ENCODE measurements around the gene SUGCT. TPM values are rescaled to one million over a fixed set of nuclear protein-coding genes. Genes with fewer than 3 reads are reported as not detected.

Gene SUGCT
- total RNA-seq, 1 experiment from 2014 or later = 4.6 TPM

DNA sequence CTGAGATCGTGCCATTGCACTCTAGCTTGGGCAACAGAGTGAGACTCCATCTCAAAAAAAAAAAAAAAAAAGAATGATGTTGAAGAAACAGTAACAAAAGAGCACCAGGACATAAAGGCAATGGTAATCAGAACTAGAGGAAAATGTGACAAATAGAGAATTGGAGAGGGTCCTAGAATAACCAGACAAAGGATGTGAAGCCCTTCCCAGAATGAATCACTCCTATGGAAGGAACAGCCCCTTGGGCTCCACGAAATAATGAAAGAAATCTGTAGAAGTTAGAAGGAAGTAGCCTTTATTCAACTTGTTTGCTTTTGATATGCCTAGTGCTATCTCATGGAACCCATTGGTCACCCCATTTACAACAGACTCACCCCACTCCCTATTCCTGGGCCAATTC, 169.2 kb downstream of the SUGCT start (continued):
- TF ChIP-seq ZNF232 (CRISPR knock-in tag; IDR thresholded peaks at IDR 0.05) = no peak
- TF ChIP-seq ZNF263 (CRISPR knock-in tag; IDR thresholded peaks at IDR 0.05; ENCODE audit: low read depth) = no peak
- no peak for TF ChIP-seq ATF3 (CRISPR knock-in tag; conservative IDR thresholded peaks at IDR 0.05)
- no peak for TF ChIP-seq ESRRA (CRISPR knock-in tag; IDR thresholded peaks at IDR 0.05; ENCODE audit: borderline replicate concordance)
- TF ChIP-seq, protein P1, sequence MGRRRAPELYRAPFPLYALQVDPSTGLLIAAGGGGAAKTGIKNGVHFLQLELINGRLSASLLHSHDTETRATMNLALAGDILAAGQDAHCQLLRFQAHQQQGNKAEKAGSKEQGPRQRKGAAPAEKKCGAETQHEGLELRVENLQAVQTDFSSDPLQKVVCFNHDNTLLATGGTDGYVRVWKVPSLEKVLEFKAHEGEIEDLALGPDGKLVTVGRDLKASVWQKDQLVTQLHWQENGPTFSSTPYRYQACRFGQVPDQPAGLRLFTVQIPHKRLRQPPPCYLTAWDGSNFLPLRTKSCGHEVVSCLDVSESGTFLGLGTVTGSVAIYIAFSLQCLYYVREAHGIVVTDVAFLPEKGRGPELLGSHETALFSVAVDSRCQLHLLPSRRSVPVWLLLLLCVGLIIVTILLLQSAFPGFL (CRISPR knock-in tag; IDR thresholded peaks at IDR 0.05; ENCODE audit: borderline replicate concordance) = no peak
- TF ChIP-seq, protein P2, sequence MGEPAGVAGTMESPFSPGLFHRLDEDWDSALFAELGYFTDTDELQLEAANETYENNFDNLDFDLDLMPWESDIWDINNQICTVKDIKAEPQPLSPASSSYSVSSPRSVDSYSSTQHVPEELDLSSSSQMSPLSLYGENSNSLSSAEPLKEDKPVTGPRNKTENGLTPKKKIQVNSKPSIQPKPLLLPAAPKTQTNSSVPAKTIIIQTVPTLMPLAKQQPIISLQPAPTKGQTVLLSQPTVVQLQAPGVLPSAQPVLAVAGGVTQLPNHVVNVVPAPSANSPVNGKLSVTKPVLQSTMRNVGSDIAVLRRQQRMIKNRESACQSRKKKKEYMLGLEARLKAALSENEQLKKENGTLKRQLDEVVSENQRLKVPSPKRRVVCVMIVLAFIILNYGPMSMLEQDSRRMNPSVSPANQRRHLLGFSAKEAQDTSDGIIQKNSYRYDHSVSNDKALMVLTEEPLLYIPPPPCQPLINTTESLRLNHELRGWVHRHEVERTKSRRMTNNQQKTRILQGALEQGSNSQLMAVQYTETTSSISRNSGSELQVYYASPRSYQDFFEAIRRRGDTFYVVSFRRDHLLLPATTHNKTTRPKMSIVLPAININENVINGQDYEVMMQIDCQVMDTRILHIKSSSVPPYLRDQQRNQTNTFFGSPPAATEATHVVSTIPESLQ (CRISPR knock-in tag; IDR thresholded peaks at IDR 0.05) = no peak
- TF ChIP-seq CTCF (IDR thresholded peaks at IDR 0.05) = no peak
- TF ChIP-seq EMX1 (CRISPR knock-in tag; IDR thresholded peaks at IDR 0.05) = no peak
- TF ChIP-seq ZNF281 (CRISPR knock-in tag; IDR thresholded peaks at IDR 0.05) = no peak

GRCh38 chr7:40305229-40305628, 170.4 kb downstream of the SUGCT start:
- Mint-ChIP-seq H3K27ac (no peak overlapping the region), H3K27me3 (ENCODE audit: low read depth) (no peaks in the 10 kb centered on the region), H3K9me3 (no peaks in the 10 kb centered on the region), H3K36me3 (no peaks in the 10 kb centered on the region), H3K4me3 (no peak overlapping the region), H3K4me1 (peaks cover 11% of the 10 kb centered on the region)
- ChIA-PET CTCF (no interaction called here), POLR2A (no interaction called here)
- DNase-seq (ENCODE audit: low spot score) (no peak), ATAC-seq (no peak)
- no peak for TF ChIP-seq JAZF1 (CRISPR knock-in tag; IDR thresholded peaks at IDR 0.05)
- TF ChIP-seq MXD4 (CRISPR knock-in tag; IDR thresholded peaks at IDR 0.05; ENCODE audit: borderline replicate concordance) = no peak
- TF ChIP-seq TCF7 (CRISPR knock-in tag; IDR thresholded peaks at IDR 0.05; ENCODE audit: low read depth) = no peak
- no peak for TF ChIP-seq NR2C2 (CRISPR knock-in tag; IDR thresholded peaks at IDR 0.05)
- TF ChIP-seq ZBTB43 (CRISPR knock-in tag; IDR thresholded peaks at IDR 0.05) = no peak
- TF ChIP-seq, protein P3, sequence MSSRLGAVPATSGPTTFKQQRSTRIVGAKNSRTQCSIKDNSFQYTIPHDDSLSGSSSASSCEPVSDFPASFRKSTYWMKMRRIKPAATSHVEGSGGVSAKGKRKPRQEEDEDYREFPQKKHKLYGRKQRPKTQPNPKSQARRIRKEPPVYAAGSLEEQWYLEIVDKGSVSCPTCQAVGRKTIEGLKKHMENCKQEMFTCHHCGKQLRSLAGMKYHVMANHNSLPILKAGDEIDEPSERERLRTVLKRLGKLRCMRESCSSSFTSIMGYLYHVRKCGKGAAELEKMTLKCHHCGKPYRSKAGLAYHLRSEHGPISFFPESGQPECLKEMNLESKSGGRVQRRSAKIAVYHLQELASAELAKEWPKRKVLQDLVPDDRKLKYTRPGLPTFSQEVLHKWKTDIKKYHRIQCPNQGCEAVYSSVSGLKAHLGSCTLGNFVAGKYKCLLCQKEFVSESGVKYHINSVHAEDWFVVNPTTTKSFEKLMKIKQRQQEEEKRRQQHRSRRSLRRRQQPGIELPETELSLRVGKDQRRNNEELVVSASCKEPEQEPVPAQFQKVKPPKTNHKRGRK (CRISPR knock-in tag; IDR thresholded peaks at IDR 0.05; ENCODE audit: borderline replicate concordance) = no peak
- no peak for TF ChIP-seq GABPB1 (CRISPR knock-in tag; IDR thresholded peaks at IDR 0.05)
- no peak for TF ChIP-seq MAX (CRISPR knock-in tag; IDR thresholded peaks at IDR 0.05)
- TF ChIP-seq, protein P4, sequence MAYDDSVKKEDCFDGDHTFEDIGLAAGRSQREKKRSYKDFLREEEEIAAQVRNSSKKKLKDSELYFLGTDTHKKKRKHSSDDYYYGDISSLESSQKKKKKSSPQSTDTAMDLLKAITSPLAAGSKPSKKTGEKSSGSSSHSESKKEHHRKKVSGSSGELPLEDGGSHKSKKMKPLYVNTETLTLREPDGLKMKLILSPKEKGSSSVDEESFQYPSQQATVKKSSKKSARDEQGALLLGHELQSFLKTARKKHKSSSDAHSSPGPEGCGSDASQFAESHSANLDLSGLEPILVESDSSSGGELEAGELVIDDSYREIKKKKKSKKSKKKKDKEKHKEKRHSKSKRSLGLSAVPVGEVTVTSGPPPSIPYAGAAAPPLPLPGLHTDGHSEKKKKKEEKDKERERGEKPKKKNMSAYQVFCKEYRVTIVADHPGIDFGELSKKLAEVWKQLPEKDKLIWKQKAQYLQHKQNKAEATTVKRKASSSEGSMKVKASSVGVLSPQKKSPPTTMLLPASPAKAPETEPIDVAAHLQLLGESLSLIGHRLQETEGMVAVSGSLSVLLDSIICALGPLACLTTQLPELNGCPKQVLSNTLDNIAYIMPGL (CRISPR knock-in tag; IDR thresholded peaks at IDR 0.05) = no peak
- no peak for TF ChIP-seq TP53 (CRISPR knock-in tag; IDR thresholded peaks at IDR 0.05)
- TF ChIP-seq ZBTB21 (CRISPR knock-in tag; IDR thresholded peaks at IDR 0.05; ENCODE audit: borderline replicate concordance) = no peak
- TF ChIP-seq NFE2L1 (CRISPR knock-in tag; IDR thresholded peaks at IDR 0.05) = no peak
- no peak for TF ChIP-seq FOXK1 (CRISPR knock-in tag; IDR thresholded peaks at IDR 0.05)
- TF ChIP-seq ZNF423 (CRISPR knock-in tag; IDR thresholded peaks at IDR 0.05) = no peak
